H9 (cell line): ENCODE results near the gene RPS15. TPM values are rescaled to one million over a fixed set of nuclear protein-coding genes. Genes with fewer than 3 reads are reported as not detected.

ENCODE experiments used
- DNase-seq: peaks from one replicate; pipeline ENCODE4 v3.0.0-alpha.2; 2017
- H2AFZ ChIP-seq: one replicate; pipeline ENCODE4 v1.6.1; 2013; ENCODE audit warnings: mild to moderate bottlenecking, low read length, control low read depth, moderate library complexity
- H2AK5ac ChIP-seq: 2 replicates; pipeline ENCODE4 v1.6.1; 2013; ENCODE audit warnings: low read length, control low read depth, mixed read lengths; ENCODE audit not compliant: insufficient read length
- H2BK120ac ChIP-seq: one replicate; pipeline ENCODE4 v1.6.1; 2013; ENCODE audit warnings: low read depth, mild to moderate bottlenecking, low read length, control low read depth, inconsistent platforms; ENCODE audit not compliant: poor library complexity, severe bottlenecking
- H2BK12ac ChIP-seq: 2 replicates; pipeline ENCODE4 v1.6.1; 2013; ENCODE audit warnings: low read length, control low read depth, mixed read lengths, low read depth; ENCODE audit not compliant: insufficient read length
- H2BK15ac ChIP-seq: 2 replicates; pipeline ENCODE4 v1.6.1; 2013; ENCODE audit warnings: low read depth, low read length, control low read depth
- H2BK20ac ChIP-seq: one replicate; pipeline ENCODE4 v1.6.1; 2013; ENCODE audit warnings: low read depth, mild to moderate bottlenecking, low read length, control low read depth, inconsistent platforms; ENCODE audit not compliant: poor library complexity, severe bottlenecking
- H2BK5ac ChIP-seq: 2 replicates; pipeline ENCODE4 v1.6.1; 2013; ENCODE audit warnings: low read length, control low read depth, mixed read lengths; ENCODE audit not compliant: insufficient read length
- H3K14ac ChIP-seq: 2 replicates; pipeline ENCODE4 v1.6.1; 2013; ENCODE audit warnings: low read length, control low read depth; ENCODE audit not compliant: insufficient read depth
- H3K18ac ChIP-seq: 2 replicates; pipeline ENCODE4 v1.6.1; 2013; ENCODE audit warnings: low read depth, mild to moderate bottlenecking, mixed read lengths, low read length, control low read depth; ENCODE audit not compliant: insufficient read length
- H3K23ac ChIP-seq: 2 replicates; pipeline ENCODE4 v1.6.1; 2013; ENCODE audit warnings: low read length, control low read depth, mixed read lengths, low read depth; ENCODE audit not compliant: insufficient read length
- H3K23me2 ChIP-seq: 2 replicates; pipeline ENCODE4 v1.6.1; 2013; ENCODE audit warnings: low read depth, mild to moderate bottlenecking, mixed read lengths, low read length, control low read depth; ENCODE audit not compliant: insufficient read length, poor library complexity, severe bottlenecking
- H3K27ac ChIP-seq: 2 replicates; pipeline ENCODE4 v1.5.1; 2013; ENCODE audit warnings: low read length, control low read depth, mixed read lengths, low read depth; ENCODE audit not compliant: insufficient read length
- H3K27me3 ChIP-seq: 2 replicates; pipeline ENCODE4 v1.6.1; 2013; ENCODE audit warnings: low read length, control low read depth, inconsistent platforms; ENCODE audit not compliant: insufficient read depth
- H3K4ac ChIP-seq: 2 replicates; pipeline ENCODE4 v1.6.1; 2013; ENCODE audit warnings: low read depth, mild to moderate bottlenecking, control low read depth, inconsistent platforms, low read length, moderate library complexity
- H3K4me1 ChIP-seq: 2 replicates; pipeline ENCODE4 v1.6.1; 2013; ENCODE audit warnings: low read length, control low read depth, inconsistent platforms; ENCODE audit not compliant: insufficient read depth
- H3K4me2 ChIP-seq: 2 replicates; pipeline ENCODE4 v1.6.1; 2013; ENCODE audit warnings: low read length, control low read depth, mixed read lengths; ENCODE audit not compliant: insufficient read length, insufficient read depth
- H3K56ac ChIP-seq: 2 replicates; pipeline ENCODE4 v1.6.1; 2013; ENCODE audit warnings: low read depth, mild to moderate bottlenecking, mixed read lengths, low read length, control low read depth; ENCODE audit not compliant: insufficient read length
- H3K79me1 ChIP-seq: 2 replicates; pipeline ENCODE4 v1.6.1; 2013; ENCODE audit warnings: low read depth, mild to moderate bottlenecking, moderate library complexity, low read length, control low read depth, inconsistent platforms; ENCODE audit not compliant: insufficient read depth, poor library complexity, severe bottlenecking
- H3K79me2 ChIP-seq: 2 replicates; pipeline ENCODE4 v1.6.1; 2013; ENCODE audit warnings: low read length, control low read depth, inconsistent platforms; ENCODE audit not compliant: insufficient read depth
- H3K9ac ChIP-seq: 2 replicates; pipeline ENCODE4 v1.6.1; 2013; ENCODE audit warnings: low read length, control low read depth, mixed read lengths; ENCODE audit not compliant: insufficient read length; ENCODE audit errors: extremely low read depth
- H3K9me3 ChIP-seq: one replicate; pipeline ENCODE4 v1.6.1; 2013; ENCODE audit warnings: low read depth, low read length, inconsistent platforms; ENCODE audit not compliant: control insufficient read depth
- H3T11ph ChIP-seq: one replicate; pipeline ENCODE4 v1.6.1; 2013; ENCODE audit warnings: mild to moderate bottlenecking, low read length, control low read depth, inconsistent platforms
- H4K20me1 ChIP-seq: one replicate; pipeline ENCODE4 v1.6.1; 2013; ENCODE audit not compliant: control insufficient read depth, insufficient read length, insufficient read depth
- H4K5ac ChIP-seq: 2 replicates; pipeline ENCODE4 v1.6.1; 2013; ENCODE audit warnings: low read depth, mild to moderate bottlenecking, mixed read lengths, low read length, control low read depth; ENCODE audit not compliant: insufficient read length
- H4K8ac ChIP-seq: replicated peaks from 2 replicates; pipeline ENCODE4 v1.6.1; 2013; ENCODE audit warnings: low read length, control low read depth, mixed read lengths, low read depth; ENCODE audit not compliant: insufficient read length
- H4K91ac ChIP-seq: 2 replicates; pipeline ENCODE4 v1.6.1; 2013; ENCODE audit warnings: low read depth, mild to moderate bottlenecking, moderate library complexity, mixed read lengths, low read length, control low read depth; ENCODE audit not compliant: insufficient read length
- H3K27ac Mint-ChIP-seq, 3 experiments: 2 replicates in 2 of 3; 3 replicates in 1 of 3; pipeline ENCODE4 v1.8.0; 2020 to 2021; ENCODE audit warnings: mixed read lengths in 3 of 3, mild to moderate bottlenecking in 1 of 3, moderate library complexity in 1 of 3
- H3K27me3 Mint-ChIP-seq: 2 replicates; pipeline ENCODE4 v1.8.0; 2021; ENCODE audit warnings: low read depth, mild to moderate bottlenecking, moderate library complexity, mixed read lengths
- H3K36me3 Mint-ChIP-seq, 3 experiments: 2 replicates in 2 of 3; 3 replicates in 1 of 3; pipeline ENCODE4 v1.8.0; 2020 to 2021; ENCODE audit warnings: low read depth in 3 of 3, mixed read lengths in 3 of 3; ENCODE audit not compliant: insufficient read depth in 1 of 3
- H3K4me1 Mint-ChIP-seq, 2 experiments: 2 replicates each; pipeline ENCODE4 v1.8.0; 2020; ENCODE audit warnings: mixed read lengths in 2 of 2
- H3K4me3 Mint-ChIP-seq, 2 experiments: 2 replicates in 1 of 2; 3 replicates in 1 of 2; pipeline ENCODE4 v1.8.0; 2020 to 2021; ENCODE audit warnings: mild to moderate bottlenecking in 2 of 2, mixed read lengths in 2 of 2, moderate library complexity in 1 of 2
- H3K9me3 Mint-ChIP-seq, 2 experiments: 2 replicates in 1 of 2; 3 replicates in 1 of 2; pipeline ENCODE4 v1.8.0; 2020; ENCODE audit warnings: mild to moderate bottlenecking in 2 of 2, mixed read lengths in 2 of 2, moderate library complexity in 1 of 2
- WGBS: extraction: QIAGEN DNeasy Blood & Tissue Kit; methylation state at CpG from one replicate; pipeline ENCODE4 v1.1.7; 2013; ENCODE audit warnings: missing lambda C conversion rate, low lambda C conversion rate, mixed read lengths; ENCODE audit not compliant: insufficient read length; ENCODE audit errors: extremely low coverage; 5-methylcytosine and 5-hydroxymethylcytosine counted together
- total RNA-seq: library from RNA; stranded (reverse); gene quantifications from 2 replicates; pipeline ENCODE4 v1.2.1, GENCODE V29; 2021
- TF ChIP-seq, protein P1 (sequence below): fragments of 200-600 bp; sonication (generic); conservative IDR thresholded peaks from 3 replicates; pipeline ENCODE4 v1.8.0; 2021; ENCODE audit warnings: antibody characterized with exemption, mild to moderate bottlenecking

RPS15 gene
- total RNA-seq, 1 experiment from 2014 or later: 1,628 TPM

DNA sequence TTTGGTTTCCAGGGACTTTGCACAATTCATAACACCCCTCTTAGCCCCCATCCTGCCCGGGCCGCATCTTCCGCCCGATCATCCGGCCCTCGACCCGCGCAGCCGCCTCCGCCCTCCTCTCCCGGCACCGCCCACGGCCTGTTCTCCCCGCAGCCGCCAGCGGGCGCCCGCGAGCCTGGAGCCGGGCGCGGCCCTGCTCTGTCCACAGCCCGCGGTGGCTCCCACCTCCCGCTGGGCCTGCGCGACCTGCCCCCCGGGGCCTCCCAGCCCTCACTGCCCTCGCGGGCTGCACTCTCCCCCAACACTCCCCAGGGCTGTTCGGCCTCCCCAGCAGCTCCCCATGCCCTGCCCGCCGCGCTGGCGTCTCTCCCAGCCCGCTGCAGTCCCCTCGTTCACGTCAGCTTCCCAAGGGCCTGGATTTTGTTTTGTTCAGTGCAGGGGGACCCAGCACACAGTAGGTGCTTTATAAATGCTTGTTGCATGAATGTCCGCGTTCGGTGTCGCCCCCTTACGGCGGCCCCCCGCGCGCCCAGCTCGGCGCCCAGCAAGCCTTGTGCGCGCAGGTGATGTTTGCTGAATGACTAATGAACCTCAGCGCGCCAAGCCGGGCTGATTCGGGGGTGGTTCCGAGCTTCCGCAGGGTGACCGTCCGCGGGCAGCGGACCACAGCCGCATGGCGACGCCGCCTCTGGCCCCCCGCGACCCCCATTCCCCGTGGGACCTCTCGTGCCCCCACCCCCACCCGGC lies 7.2 kb downstream of the RPS15 start:
- Histone ChIP-seq H2BK12ac (no peak overlapping the region), H2BK15ac (no peak overlapping the region), H3K14ac (no peak overlapping the region), H3K4me1 (no peaks in the 10 kb centered on the region), H3T11ph (no peak overlapping the region), H3K18ac (no peak overlapping the region), H3K27ac (no peak overlapping the region), H2AK5ac (no peak overlapping the region), H4K8ac (no peak overlapping the region), H4K91ac (no peak overlapping the region), H3K79me1 (peaks cover 6% of the 10 kb centered on the region), H4K5ac (no peak overlapping the region), H3K9me3 (no peaks in the 10 kb centered on the region), H2BK120ac (no peak overlapping the region), H2AFZ (no peak overlapping the region), H3K27me3 (peaks cover 16% of the 10 kb centered on the region; the same call in 1 of the 2 replicates), H3K9ac (no peak overlapping the region), H2BK20ac (no peak overlapping the region), H3K56ac (no peak overlapping the region), H3K23me2 (peaks cover 3% of the 10 kb centered on the region), H3K79me2 (no peaks in the 10 kb centered on the region), H3K4me2 (peak overlapping the region; percentile 6), H2BK5ac (no peak overlapping the region), H4K20me1 (no peaks in the 10 kb centered on the region), H3K23ac (no peak overlapping the region), H3K4ac (no peak overlapping the region)
- peaks cover 19 to 29% (median 25%) of the 10 kb centered on the region in 3 experiments for H3K36me3 Mint-ChIP-seq
- peak; percentile 75 for DNase-seq
- TF ChIP-seq, protein P1, sequence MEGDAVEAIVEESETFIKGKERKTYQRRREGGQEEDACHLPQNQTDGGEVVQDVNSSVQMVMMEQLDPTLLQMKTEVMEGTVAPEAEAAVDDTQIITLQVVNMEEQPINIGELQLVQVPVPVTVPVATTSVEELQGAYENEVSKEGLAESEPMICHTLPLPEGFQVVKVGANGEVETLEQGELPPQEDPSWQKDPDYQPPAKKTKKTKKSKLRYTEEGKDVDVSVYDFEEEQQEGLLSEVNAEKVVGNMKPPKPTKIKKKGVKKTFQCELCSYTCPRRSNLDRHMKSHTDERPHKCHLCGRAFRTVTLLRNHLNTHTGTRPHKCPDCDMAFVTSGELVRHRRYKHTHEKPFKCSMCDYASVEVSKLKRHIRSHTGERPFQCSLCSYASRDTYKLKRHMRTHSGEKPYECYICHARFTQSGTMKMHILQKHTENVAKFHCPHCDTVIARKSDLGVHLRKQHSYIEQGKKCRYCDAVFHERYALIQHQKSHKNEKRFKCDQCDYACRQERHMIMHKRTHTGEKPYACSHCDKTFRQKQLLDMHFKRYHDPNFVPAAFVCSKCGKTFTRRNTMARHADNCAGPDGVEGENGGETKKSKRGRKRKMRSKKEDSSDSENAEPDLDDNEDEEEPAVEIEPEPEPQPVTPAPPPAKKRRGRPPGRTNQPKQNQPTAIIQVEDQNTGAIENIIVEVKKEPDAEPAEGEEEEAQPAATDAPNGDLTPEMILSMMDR: peak; percentile 97
- H3K27ac Mint-ChIP-seq: no peak overlapping the region
- peaks cover 52% of the 10 kb centered on the region for H3K27me3 Mint-ChIP-seq
- WGBS: no CpG with 5 or more reads among the region's 70 CpGs
- H3K4me3 Mint-ChIP-seq: peak overlapping the region; percentile 59 to 80
- no peaks in the 10 kb centered on the region; a peak in 1 of 5 replicates for H3K9me3 Mint-ChIP-seq
- peaks cover 4 to 23% of the 10 kb centered on the region in 2 experiments for H3K4me1 Mint-ChIP-seq
